WTC11 (cell line): Measurements from ENCODE around the gene OR52R1.
A peak's percentile ranks its signal among the peaks of the same experiment; 100 is the strongest.

Experiments used
- CTCF ChIP-seq: fragments of 200-600 bp; IDR thresholded peaks from 2 replicates; pipeline ENCODE4 v1.8.0; 2022; ENCODE audit warnings: antibody characterized with exemption
- E2F1 ChIP-seq: sonication (generic); formaldehyde crosslinking; IDR thresholded peaks from 2 replicates; pipeline ENCODE4 v1.8.0; 2022; ENCODE audit warnings: mild to moderate bottlenecking, missing genetic modification reagents
- MAX ChIP-seq: sonication (generic); formaldehyde crosslinking; IDR thresholded peaks from 2 replicates; pipeline ENCODE4 v1.8.0; 2022; ENCODE audit warnings: mild to moderate bottlenecking, missing genetic modification reagents
- TEAD1 ChIP-seq: sonication (generic); formaldehyde crosslinking; IDR thresholded peaks from 2 replicates; pipeline ENCODE4 v1.8.0; 2022; ENCODE audit warnings: mild to moderate bottlenecking, missing genetic modification reagents
- ZNF232 ChIP-seq: sonication (generic); formaldehyde crosslinking; IDR thresholded peaks from 2 replicates; pipeline ENCODE4 v1.8.0; 2022; ENCODE audit warnings: mild to moderate bottlenecking, missing genetic modification reagents

GRCh38 chr11:4826425-4826824 lies 22.2 kb upstream of the OR52R1 start:
- TF ChIP-seq MAX (no peak), CTCF (0 out of 2 replicates have a peak, but pooled peaks have one; percentile 17), ZNF232 (CRISPR knock-in tag) (no peak), E2F1 (CRISPR knock-in tag) (no peak), TEAD1 (CRISPR knock-in tag) (no peak)
